Ovary (tissue), 3 donors: Measurements from ENCODE around the gene IBA57.

ENCODE experiments used
- CTCF ChIP-seq, 3 donors: fragments of 450-650 bp in 2 of 3; fragments of 200-600 bp in 1 of 3; IDR thresholded peaks; one replicate each; pipeline versions ENCODE4 v1.5.1 to v1.8.0; 2016 to 2022; ENCODE audit warnings: antibody characterized with exemption in 3 of 3, mild to moderate bottlenecking in 1 of 3
- EP300 ChIP-seq: sonication (generic); formaldehyde crosslinking; IDR thresholded peaks from one replicate; pipeline ENCODE4 v1.6.1; 2017; ENCODE audit warnings: antibody characterized with exemption
- POLR2A ChIP-seq: fragments of 450-650 bp; IDR thresholded peaks from one replicate; pipeline ENCODE4 v1.6.1; 2017; ENCODE audit warnings: antibody characterized with exemption, mild to moderate bottlenecking, moderate library complexity
- donor health status: DM: no; HTN: no; CAD: no.

- TF ChIP-seq CTCF (IDR thresholded peaks at IDR 0.05) (no peak), POLR2A (no peak), EP300 (no peak)
These were observed 59.6 kb downstream of the IBA57 start for GRCh38 chr1:228225165-228225710.
